GM18508 (cell line): ENCODE measurements around the gene PCDHA12.
"Not testable (repeated sequence)": the region's sequence is repeated elsewhere in the genome, so short reads cannot be mapped to it uniquely, and the experiment has no call there.

Experiments
- ATAC-seq: cut with Tn5 transposase; IDR thresholded peaks from one replicate; pipeline ENCODE4 v1.9.1; 2021; ENCODE audit warnings: moderate number of reproducible peaks; ENCODE audit not compliant: insufficient read depth, unreplicated experiment

Gene PCDHA12, protein sequence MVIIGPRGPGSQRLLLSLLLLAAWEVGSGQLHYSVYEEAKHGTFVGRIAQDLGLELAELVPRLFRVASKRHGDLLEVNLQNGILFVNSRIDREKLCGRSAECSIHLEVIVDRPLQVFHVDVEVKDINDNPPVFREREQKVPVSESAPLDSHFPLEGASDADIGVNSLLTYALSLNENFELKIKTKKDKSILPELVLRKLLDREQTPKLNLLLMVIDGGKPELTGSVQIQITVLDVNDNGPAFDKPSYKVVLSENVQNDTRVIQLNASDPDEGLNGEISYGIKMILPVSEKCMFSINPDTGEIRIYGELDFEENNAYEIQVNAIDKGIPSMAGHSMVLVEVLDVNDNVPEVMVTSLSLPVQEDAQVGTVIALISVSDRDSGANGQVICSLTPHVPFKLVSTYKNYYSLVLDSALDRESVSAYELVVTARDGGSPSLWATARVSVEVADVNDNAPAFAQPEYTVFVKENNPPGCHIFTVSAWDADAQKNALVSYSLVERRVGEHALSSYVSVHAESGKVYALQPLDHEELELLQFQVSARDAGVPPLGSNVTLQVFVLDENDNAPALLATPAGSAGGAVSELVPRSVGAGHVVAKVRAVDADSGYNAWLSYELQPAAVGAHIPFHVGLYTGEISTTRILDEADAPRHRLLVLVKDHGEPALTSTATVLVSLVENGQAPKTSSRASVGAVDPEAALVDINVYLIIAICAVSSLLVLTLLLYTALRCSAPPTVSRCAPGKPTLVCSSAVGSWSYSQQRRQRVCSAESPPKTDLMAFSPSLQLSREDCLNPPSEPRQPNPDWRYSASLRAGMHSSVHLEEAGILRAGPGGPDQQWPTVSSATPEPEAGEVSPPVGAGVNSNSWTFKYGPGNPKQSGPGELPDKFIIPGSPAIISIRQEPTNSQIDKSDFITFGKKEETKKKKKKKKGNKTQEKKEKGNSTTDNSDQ

DNA sequence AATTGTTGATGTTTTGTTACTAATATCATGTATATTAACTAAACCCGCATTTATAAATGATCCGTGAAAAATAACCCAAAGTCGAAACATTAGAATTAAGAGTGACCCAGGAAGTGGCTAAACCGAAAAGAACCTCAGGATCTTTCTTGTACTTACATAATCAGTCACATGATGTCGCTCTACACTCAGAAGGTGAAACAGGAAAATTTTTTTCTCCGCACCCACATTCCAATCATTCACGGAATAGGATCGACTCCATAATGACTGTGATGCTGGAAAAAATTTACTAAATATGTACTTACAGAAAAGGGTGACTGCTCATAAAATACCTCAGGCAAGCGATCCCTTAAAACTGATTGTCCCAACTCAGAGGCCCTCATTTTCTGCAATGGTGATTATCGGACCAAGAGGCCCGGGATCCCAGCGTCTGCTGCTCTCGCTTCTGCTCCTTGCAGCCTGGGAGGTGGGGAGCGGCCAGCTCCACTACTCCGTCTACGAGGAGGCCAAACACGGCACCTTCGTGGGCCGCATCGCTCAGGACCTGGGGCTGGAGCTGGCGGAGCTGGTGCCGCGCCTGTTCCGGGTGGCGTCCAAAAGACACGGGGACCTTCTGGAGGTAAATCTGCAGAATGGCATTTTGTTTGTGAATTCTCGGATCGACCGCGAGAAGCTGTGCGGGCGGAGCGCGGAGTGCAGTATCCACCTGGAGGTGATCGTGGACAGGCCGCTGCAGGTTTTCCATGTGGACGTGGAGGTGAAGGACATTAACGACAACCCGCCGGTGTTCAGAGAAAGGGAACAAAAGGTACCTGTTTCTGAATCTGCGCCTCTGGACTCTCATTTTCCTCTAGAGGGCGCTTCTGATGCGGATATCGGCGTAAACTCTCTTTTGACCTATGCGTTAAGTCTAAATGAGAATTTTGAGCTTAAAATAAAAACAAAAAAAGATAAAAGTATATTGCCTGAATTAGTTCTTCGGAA lies at the start of gene PCDHA12:
TSS of gene PCDHA12 (plus strand) at position 224 of the 981 bp plus-strand sequence. CDS start at position 389, 165 bp downstream.
- ATAC-seq, result no peak

DNA sequence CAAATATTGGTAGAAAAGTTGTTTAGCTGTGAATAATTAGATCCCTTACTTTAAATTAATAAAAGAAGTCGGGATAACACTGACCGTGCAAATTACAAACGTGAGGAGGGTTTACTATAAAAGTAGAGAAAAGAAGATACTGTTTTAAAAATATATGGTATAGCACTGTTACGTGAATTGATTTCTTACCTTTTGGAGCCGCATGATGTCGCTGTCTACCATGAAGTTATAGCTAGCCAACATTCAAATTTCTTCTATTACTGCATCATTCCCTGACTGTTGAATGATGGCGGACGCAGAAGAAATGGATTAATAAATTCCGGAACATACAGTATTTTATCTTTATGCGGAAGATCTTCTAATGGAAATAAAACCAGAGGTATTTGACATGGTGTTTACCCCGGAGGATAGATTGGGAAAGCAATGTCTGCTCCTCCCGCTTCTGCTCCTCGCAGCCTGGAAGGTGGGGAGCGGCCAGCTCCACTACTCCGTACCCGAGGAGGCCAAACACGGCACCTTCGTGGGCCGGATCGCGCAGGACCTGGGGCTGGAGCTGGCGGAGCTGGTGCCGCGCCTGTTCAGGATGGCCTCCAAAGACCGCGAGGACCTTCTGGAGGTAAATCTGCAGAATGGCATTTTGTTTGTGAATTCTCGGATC lies 47.3 kb upstream of the PCDHA12 start, which contains the start of gene PCDHA6:
TSS of gene PCDHA6 (plus strand) at position 257 of the 658 bp plus-strand sequence. CDS start at position 389, 132 bp downstream.
- ATAC-seq, result no peak

DNA sequence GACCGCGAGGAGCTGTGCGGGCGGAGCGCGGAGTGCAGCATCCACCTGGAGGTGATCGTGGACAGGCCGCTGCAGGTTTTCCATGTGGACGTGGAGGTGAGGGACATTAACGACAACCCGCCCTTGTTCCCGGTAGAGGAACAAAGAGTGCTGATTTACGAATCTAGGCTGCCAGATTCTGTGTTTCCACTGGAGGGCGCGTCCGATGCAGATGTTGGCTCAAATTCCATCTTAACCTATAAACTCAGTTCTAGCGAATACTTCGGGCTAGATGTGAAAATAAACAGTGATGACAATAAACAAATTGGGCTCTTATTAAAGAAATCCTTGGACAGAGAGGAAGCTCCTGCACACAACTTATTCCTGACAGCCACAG lies 46.8 kb upstream of the PCDHA12 start:
- no peak for ATAC-seq

DNA sequence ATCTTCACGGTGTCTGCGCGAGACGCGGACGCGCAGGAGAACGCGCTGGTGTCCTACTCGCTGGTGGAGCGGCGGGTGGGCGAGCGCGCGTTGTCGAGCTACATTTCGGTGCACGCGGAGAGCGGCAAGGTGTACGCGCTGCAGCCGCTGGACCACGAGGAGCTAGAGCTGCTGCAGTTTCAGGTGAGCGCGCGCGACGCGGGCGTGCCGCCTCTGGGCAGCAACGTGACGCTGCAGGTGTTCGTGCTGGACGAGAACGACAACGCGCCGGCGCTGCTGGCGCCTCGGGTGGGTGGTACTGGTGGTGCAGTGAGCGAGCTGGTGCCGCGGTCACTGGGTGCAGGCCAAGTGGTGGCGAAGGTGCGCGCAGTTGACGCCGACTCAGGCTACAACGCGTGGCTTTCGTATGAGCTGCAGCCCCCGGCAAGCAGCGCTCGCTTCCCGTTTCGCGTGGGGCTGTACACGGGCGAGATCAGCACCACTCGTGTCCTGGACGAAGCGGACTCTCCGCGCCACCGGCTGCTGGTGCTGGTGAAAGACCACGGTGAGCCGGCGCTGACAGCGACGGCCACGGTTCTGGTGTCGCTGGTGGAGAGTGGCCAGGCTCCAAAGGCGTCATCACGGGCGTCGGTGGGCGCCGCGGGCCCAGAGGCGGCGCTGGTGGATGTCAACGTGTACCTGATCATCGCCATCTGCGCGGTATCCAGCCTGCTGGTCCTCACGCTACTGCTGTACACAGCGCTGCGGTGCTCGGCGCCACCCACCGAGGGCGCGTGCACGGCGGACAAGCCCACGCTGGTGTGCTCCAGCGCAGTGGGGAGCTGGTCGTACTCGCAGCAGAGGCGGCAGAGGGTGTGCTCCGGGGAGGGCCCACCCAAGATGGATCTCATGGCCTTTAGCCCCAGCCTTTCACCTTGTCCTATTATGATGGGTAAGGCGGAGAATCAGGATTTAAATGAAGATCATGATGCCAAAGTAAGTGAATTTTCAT lies 45.3 kb upstream of the PCDHA12 start:
- not testable (repeated sequence) for ATAC-seq

DNA sequence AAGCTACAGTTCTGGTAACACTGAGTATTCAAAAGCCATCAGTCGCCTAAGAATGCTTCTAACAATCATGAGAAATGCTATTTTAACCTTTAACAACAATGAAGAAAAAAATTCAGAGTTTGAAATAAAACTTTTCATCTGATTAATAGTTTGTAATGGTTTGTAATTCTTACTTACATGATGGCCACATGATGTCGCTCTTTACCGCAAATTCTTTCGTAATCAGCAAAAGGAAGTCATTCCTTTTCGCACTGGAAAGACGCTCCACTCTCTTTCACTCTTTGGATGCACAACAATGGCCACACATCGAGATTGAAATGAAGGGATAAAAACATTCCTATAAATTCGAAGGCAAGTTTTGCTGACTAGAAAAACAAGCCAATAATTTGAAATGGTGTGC lies 41.1 kb upstream of the PCDHA12 start, which contains the start of gene PCDHA7:
TSS of gene PCDHA7 (plus strand) at position 277 of the 400 bp plus-strand sequence. CDS start at position 392, 115 bp downstream.
- no peak for ATAC-seq

DNA sequence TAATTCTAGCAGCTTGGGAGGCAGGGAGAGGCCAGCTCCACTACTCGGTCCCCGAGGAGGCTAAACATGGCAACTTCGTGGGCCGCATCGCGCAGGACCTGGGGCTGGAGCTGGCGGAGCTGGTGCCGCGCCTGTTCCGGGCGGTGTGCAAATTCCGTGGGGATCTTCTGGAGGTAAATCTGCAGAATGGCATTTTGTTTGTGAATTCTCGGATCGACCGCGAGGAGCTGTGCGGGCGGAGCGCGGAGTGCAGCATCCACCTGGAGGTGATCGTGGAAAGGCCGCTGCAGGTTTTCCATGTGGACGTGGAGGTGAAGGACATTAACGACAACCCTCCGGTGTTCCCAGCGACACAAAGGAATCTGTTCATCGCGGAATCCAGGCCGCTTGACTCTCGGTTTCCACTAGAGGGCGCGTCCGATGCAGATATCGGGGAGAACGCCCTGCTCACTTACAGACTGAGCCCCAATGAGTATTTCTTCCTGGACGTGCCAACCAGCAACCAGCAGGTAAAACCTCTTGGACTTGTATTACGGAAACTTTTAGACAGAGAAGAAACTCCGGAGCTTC lies 40.6 kb upstream of the PCDHA12 start:
- ATAC-seq, result not testable (repeated sequence)

DNA sequence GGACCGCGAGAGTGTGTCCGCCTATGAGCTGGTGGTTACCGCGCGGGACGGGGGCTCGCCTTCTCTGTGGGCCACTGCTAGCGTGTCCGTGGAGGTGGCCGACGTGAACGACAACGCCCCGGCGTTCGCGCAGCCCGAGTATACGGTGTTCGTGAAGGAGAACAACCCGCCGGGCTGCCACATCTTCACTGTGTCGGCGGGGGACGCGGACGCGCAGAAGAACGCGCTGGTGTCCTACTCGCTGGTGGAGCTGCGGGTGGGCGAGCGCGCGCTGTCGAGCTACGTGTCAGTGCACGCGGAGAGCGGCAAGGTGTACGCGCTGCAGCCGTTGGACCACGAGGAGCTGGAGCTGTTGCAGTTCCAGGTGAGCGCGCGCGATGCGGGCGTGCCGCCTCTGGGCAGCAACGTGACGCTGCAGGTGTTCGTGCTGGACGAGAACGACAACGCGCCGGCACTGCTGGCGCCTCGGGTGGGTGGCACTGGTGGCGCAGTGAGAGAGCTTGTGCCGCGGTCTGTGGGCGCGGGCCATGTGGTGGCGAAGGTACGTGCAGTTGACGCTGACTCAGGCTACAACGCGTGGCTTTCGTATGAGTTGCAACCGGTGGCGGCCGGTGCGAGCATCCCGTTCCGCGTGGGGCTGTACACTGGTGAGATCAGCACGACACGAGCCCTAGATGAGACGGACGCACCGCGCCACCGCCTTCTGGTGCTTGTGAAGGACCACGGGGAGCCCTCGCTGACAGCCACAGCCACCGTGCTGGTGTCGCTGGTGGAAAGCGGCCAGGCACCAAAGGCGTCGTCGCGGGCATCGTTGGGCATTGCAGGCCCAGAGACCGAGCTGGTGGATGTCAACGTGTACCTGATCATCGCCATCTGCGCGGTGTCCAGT lies 39.2 kb upstream of the PCDHA12 start:
- no peak for ATAC-seq

DNA sequence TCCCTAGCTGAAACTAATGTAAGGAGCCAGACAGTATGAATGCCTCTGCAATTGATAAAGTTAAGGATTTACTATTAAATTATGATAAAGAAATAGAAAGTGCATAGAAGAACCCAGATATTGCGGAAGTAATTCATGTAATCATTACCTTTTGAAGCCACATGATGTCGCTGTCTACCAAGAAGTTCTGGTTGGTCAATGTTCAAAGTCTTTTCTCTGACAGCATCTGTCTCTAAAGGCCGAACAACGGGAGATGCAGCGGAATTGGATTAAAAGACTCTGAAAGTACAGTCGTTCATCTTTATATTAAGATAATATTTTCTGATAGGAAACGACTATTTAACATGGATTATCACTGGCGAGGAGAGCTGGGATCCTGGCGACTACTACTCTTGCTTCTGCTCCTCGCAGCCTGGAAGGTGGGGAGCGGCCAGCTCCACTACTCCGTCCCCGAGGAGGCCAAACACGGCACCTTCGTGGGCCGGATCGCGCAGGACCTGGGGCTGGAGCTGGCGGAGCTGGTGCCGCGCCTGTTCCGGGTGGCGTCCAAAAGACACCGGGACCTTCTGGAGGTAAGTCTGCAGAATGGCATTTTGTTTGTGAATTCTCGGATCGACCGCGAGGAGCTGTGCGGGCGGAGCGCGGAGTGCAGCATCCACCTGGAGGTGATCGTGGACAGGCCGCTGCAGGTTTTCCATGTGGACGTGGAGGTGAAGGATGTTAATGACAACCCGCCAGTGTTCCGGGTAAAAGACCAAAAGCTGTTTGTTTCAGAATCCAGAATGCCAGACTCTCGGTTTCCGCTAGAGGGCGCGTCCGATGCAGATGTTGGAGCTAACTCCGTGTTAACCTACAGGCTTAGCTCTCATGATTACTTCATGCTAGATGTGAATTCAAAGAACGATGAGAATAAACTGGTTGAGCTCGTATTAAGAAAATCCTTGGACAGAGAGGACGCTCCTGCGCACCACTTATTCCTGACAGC lies 33.8 kb upstream of the PCDHA12 start, which contains the start of gene PCDHA8:
TSS of gene PCDHA8 (plus strand) at position 210 of the 985 bp plus-strand sequence. CDS start at position 345, 135 bp downstream.
- ATAC-seq, result no peak

DNA sequence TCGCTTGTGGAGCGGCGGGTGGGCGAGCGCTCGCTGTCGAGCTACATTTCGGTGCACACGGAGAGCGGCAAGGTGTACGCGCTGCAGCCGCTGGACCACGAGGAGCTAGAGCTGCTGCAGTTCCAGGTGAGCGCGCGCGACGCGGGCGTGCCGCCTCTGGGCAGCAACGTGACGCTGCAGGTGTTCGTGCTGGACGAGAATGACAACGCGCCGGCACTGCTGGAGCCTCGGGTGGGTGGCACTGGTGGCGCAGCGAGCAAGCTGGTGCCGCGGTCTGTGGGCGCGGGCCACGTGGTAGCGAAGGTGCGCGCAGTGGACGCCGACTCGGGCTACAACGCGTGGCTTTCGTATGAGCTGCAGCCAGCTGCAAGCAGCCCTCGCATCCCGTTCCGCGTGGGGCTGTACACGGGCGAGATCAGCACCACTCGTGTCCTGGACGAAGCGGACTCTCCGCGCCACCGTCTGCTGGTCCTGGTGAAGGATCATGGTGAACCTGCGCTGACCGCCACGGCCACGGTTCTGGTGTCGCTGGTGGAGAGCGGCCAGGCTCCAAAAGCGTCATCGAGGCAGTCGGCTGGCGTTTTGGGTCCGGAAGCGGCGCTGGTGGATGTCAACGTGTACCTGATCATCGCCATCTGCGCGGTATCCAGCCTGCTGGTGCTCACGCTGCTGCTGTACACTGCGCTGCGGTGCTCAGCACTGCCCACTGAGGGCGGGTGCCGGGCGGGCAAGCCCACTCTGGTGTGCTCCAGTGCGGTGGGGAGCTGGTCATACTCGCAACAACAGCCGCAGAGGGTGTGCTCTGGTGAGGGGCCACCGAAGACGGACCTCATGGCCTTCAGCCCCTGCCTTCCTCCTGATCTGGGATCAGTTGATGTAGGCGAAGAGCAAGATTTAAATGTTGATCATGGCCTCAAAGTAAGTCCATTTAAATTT lies 32.0 kb upstream of the PCDHA12 start:
- ATAC-seq, result no peak

DNA sequence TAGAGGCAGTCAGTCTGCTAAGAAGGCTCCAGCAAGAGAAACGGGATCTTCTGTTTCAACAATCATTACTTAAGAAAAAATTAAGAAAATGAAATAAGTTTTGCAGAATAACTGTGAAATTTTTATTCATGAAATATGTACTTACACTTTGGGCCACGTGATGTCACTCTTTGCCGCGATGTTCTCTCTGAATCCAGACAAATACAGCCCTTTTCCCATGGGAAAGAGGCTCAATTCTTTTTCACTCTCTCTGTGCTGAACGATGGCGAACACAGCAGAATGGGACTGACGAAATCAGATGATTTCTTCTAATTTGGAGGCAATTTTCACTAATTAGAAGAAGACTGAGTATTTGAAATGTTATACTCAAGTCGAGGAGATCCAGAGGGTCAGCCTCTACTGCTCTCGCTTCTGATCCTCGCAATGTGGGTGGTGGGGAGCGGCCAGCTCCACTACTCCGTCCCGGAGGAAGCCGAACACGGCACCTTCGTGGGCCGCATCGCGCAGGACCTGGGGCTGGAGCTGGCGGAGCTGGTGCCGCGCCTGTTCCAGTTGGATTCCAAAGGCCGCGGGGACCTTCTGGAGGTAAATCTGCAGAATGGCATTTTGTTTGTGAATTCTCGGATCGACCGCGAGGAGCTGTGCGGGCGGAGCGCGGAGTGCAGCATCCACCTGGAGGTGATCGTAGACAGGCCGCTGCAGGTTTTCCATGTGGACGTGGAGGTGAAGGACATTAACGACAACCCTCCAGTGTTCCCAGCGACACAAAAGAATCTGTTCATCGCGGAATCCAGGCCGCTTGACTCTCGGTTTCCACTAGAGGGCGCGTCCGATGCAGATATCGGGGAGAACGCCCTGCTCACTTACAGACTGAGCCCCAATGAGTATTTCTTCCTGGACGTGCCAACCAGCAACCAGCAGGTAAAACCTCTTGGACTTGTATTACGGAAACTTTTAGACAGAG lies 26.7 kb upstream of the PCDHA12 start, which contains the start of gene PCDHA9:
TSS of gene PCDHA9 (plus strand) at position 244 of the 964 bp plus-strand sequence. CDS start at position 358, 114 bp downstream.
- not testable (repeated sequence) for ATAC-seq

DNA sequence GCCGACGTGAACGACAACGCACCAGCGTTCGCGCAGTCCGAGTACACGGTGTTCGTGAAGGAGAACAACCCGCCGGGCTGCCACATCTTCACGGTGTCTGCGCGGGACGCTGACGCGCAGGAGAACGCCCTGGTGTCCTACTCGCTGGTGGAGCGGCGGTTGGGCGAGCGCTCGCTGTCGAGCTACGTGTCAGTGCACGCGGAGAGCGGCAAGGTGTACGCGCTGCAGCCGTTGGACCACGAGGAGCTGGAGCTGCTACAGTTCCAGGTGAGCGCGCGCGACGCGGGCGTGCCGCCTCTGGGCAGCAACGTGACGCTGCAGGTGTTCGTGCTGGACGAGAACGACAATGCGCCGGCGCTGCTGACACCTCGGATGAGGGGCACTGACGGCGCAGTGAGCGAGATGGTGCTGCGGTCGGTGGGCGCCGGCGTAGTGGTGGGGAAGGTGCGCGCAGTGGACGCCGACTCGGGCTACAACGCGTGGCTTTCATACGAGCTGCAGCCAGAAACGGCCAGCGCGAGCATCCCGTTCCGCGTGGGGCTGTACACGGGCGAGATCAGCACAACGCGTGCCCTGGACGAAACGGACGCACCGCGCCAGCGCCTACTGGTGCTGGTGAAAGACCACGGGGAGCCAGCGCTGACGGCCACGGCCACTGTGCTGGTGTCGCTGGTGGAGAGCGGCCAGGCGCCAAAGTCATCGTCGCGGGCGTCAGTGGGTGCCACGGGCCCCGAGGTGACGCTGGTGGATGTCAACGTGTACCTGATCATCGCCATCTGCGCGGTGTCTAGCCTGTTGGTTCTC lies 25.1 kb upstream of the PCDHA12 start:
- not testable (repeated sequence) for ATAC-seq
